Fibroblast of skin of back (primary cell): ENCODE data around the gene IMPDH1. TPM values are rescaled to one million over a fixed set of nuclear protein-coding genes. Genes with fewer than 3 reads are reported as not detected.
A peak's percentile ranks its signal among the peaks of the same experiment; 100 is the strongest.
"Not testable (repeated sequence)": the region's sequence is repeated elsewhere in the genome, so short reads cannot be mapped to it uniquely, and the experiment has no call there.

Experiments used
- DNase-seq: peaks from one replicate; pipeline ENCODE4 v3.0.0-alpha.2; 2013
- polyA plus RNA-seq, 2 experiments: library from polyadenylated mRNA; unstranded; fragments of 120-200 nt; gene quantifications; one replicate each; pipeline ENCODE4 v1.2.1, GENCODE V29; 2013; ENCODE audit not compliant: insufficient read length in 2 of 2

Gene IMPDH1
- polyA plus RNA-seq (2013, experiment 1 of 2; ENCODE audit: insufficient read length): 89.5 TPM
- 82.7 TPM for polyA plus RNA-seq (2013, experiment 2 of 2; ENCODE audit: insufficient read length)

- peak; percentile 86 for DNase-seq
Measured at GRCh38 chr7:128409596-128410450, at the start of gene IMPDH1. TSS of gene IMPDH1 (minus strand) at chr7:128409982. CDS start at chr7:128409901, 81 bp downstream.

GRCh38 chr7:128459394-128459878 lies 49.7 kb upstream of the IMPDH1 start:
- peak; percentile 64 for DNase-seq

GRCh38 chr7:128458956-128459355 lies 49.2 kb upstream of the IMPDH1 start:
- no peak for DNase-seq

DNA sequence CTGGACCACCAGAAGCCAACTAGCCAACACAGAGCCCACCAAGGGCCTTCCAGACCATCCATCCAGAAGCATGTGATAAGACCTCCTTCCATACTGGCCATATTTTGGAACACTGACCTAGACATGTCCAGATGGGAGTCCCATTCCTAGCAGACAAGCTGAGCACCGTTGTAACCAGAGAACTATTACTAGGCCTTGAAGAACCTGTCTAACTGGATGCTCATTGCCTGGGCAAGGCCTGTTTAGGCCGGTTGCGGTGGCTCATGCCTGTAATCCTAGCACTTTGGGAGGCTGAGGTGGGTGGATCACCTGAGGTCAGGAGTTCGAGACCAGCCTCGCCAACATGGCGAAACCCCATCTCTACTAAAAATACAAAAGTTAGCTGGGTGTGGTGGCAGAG lies 47.6 kb upstream of the IMPDH1 start:
- DNase-seq: not testable (repeated sequence)

- no peak for DNase-seq
Measured at GRCh38 chr7:128456255-128456725, 46.5 kb upstream of the IMPDH1 start.

- peak; percentile 98 for DNase-seq
Measured at GRCh38 chr7:128455543-128456254, 45.9 kb upstream of the IMPDH1 start, which contains the start of gene HILPDA. TSS of gene HILPDA (plus strand) at chr7:128455878. CDS start at chr7:128457269, 1,391 bp downstream.

GRCh38 chr7:128454808-128455542 lies 45.2 kb upstream of the IMPDH1 start:
- DNase-seq: peak; percentile 47

GRCh38 chr7:128453836-128454804 lies 44.3 kb upstream of the IMPDH1 start:
- peak; percentile 76 for DNase-seq

DNA sequence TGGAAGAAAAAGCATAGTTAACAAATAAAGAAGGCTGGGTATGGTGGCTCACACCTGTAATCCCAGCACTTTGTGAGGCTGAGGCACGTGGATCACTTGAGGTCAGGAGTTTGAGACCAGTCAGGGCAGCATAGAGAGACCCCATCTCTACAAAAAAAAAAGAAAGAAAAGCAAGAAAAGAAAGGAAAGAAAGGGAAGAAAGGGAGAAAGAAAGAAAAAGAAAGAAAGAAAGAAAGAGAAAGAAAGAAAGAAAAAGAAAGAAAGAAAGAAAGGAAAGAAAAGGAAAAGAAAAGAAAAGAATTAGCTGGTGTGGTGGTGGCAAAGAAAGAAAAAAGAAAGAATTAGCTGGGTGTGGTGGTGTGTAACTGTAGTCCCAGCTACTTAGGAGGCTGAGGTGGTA lies 42.8 kb upstream of the IMPDH1 start:
- DNase-seq: no peak

- DNase-seq: no peak
Measured at GRCh38 chr7:128450913-128451312, 41.1 kb upstream of the IMPDH1 start.

GRCh38 chr7:128450409-128450808 lies 40.6 kb upstream of the IMPDH1 start:
- no peak for DNase-seq

GRCh38 chr7:128448751-128449302 lies 39.0 kb upstream of the IMPDH1 start:
- DNase-seq: no peak

GRCh38 chr7:128447941-128448564 lies 38.3 kb upstream of the IMPDH1 start:
- DNase-seq: no peak

GRCh38 chr7:128446306-128446705 lies 36.5 kb upstream of the IMPDH1 start:
- no peak for DNase-seq

DNA sequence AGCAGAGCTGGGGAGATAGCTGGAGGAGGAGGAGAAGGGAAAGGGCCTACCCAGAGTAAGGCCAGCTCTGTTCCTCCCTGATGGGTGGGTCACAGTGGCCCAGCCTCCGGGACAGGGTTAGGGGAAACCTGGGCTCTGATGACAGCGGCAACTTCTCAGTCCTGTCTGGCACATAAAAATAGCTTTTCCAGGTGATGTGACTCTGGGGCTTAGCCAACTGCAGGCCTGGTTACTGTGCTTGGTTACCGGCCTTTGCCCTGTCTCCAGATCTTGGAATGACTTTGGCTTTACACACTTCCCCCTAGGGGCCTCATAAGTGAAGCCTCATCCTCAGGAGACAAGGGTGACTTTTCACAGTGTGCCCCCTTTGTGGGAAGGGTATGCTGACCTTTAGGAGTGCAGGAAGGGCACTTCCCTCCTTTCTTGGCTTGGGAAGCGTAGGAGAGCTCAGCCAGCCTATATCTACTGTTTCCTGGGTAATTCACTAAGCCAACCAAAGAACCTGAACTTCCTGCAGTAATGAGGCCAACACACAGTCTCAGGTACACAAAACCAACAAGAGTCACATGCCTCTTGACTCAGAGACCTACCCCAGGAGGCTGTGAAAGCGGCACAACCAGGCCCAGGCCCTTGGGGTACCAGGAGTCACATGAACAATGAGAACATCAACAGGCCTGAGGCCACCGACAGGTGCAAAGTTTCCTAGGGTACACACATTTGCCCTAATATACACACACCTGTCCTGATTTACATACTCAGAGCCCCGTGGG lies 34.2 kb upstream of the IMPDH1 start:
- no peak for DNase-seq

GRCh38 chr7:128442356-128442755 lies 32.6 kb upstream of the IMPDH1 start:
- DNase-seq: no peak

GRCh38 chr7:128437426-128438332 lies 27.9 kb upstream of the IMPDH1 start:
- no peak for DNase-seq

- DNase-seq: no peak
Measured at GRCh38 chr7:128435327-128435686, 25.5 kb upstream of the IMPDH1 start.
